Measurements from ENCODE around the gene TTC29.

TTC29 gene

GRCh38 chr4:146945556-146946374 is at the start of gene TTC29:
TTC29 (minus strand) TSS chr4:146945864; CDS start chr4:146939895, 5,969 bp downstream.
- DNase-seq (ENCODE audit: insufficient read length, low spot score) = peak; percentile 80

GRCh38 chr4:146981651-146982050 is 36.0 kb upstream of the TTC29 start:
- DNase-seq (ENCODE audit: insufficient read length, low spot score) = no peak
- FAIRE-seq = no peak

More at GRCh38 chr4:146945556-146946374, at the start of gene TTC29:
- no peak for FAIRE-seq

- FAIRE-seq = no peak
- DNase-seq (ENCODE audit: insufficient read length, low spot score) = no peak
Measured at GRCh38 chr4:146978641-146979040, 33.0 kb upstream of the TTC29 start.

DNA sequence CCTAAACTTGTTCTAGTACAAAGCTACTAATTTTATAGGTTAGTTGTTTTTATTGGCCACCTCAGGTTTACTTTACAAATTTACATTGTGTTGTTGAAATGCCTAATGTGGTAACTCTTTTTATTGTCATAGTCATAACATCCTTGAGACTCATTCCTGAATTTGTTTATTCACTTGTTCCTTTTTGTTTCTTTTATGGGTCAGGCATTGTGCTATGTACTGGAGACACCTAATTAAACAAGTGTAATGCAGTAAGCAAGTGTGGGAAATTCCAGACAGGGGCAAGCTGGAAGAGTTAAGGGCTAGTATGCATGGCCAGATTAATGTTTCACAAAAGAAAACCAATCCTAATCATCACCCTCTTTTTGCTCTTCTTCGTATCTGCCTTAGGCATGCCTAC is 30.5 kb upstream of the TTC29 start:
- no peak for FAIRE-seq
- no peak for DNase-seq (ENCODE audit: insufficient read length, low spot score)

GRCh38 chr4:146975527-146975926 is 29.9 kb upstream of the TTC29 start:
- FAIRE-seq = no peak

DNA sequence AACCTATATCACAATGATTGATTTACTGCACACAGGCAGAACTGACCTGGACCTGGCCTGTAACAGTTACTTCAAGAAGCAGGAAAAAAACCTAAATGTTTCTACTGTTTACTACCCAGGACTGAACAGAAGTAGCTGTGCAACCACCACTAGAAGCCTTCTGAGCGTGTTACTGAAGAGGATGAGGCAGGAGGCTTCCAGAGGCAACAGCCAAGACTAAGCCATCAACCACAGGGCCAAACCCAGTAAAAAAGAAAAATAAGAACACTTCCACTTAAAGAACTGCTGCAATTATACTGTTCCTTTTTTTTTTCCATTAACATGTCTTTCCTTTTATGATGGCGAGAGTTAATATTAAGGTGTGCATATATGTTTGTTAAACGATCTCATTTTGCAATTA is 29.4 kb upstream of the TTC29 start:
- DNase-seq (ENCODE audit: insufficient read length, low spot score) (no peak), FAIRE-seq (no peak)

More at GRCh38 chr4:146975527-146975926, 29.9 kb upstream of the TTC29 start:
- no peak for DNase-seq (ENCODE audit: insufficient read length, low spot score)

DNA sequence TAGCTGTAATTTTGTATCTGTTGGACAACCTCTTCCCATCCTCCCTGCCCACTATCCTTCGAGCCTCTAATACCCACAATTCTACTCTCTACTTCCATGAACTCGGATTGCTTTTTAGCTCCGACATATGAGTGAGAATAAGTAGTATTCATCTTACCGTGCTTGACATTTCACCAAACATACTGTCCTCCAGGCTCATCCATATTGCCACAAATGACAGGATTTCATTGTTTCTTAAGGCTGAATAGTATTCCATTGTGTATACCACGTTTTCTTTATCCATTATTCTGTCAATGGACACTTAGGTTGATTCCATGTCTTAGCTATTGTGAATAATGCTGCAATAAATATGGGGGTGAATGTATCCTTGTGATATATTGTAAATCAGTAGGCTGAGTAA is 26.4 kb upstream of the TTC29 start:
- no peak for DNase-seq (ENCODE audit: insufficient read length, low spot score)
- FAIRE-seq = no peak

- DNase-seq (ENCODE audit: insufficient read length, low spot score) (no peak), FAIRE-seq (no peak)
Measured at GRCh38 chr4:146969126-146969525, 23.5 kb upstream of the TTC29 start.

GRCh38 chr4:146960634-146961033 is 15.0 kb upstream of the TTC29 start:
- DNase-seq (ENCODE audit: insufficient read length, low spot score) (no peak), FAIRE-seq (no peak)

DNA sequence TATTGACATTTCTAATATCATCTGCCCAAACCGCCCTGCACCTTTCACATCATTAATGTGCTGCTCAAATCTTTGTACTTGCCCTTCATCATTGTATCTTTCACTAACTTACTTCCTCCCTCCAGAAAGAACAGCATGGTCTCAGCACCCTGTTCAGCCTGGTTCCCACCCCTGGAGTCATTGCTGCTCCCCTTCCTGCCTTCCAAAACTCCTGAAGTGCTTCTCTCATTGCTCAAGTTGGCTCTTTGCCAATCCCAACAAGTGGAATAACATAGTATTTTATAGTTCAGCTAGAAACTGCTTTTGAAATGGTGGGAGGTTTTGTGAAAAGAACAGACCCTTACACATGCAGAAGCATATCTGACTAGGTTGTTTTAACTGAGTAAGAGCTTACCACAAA is 14.0 kb upstream of the TTC29 start:
- no peak for FAIRE-seq

GRCh38 chr4:146957237-146957636 is 11.6 kb upstream of the TTC29 start:
- DNase-seq (ENCODE audit: insufficient read length, low spot score) = peak; percentile 29

More for the DNA sequence above, 14.0 kb upstream of the TTC29 start:
- DNase-seq (ENCODE audit: insufficient read length, low spot score) = no peak

DNA sequence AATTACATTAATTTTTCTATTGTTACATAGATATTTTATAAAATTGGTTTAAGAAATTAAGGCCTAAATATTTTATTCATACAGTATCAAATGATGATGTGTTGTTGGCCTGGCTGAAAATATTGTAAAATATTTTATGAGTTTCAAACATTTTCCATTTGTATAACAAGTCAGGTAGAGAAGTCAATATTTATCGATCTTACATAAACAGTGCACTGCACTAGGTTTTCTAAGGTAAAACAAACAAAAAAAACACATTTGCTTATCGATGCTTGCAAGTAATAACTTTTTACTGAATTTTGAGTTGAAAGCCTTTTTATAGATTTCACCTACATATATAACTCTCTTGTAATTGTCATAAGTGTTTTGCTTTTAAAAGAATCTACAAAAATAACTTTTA is 7.2 kb upstream of the TTC29 start:
- no peak for DNase-seq (ENCODE audit: insufficient read length, low spot score)
- no peak for FAIRE-seq

More at GRCh38 chr4:146957237-146957636, 11.6 kb upstream of the TTC29 start:
- FAIRE-seq = peak; percentile 69

DNA sequence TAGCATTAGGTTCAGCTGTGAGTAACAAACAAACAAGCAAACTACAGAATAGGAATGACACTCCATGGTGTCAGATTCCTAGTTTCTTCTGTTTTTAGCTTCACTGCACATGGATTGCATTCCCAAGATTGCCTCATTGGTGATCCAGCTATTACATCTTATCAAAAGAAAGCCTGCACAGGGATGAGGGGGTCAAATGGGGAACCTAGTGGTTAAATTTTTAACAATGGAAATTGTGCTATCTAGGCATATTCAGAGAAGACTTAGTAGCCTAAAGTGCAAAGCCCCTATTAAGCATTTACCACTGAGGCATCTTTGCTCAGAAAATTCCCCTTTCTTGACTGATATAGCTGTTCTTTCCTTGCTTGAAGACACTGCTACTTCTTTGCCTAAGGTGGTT is 3.9 kb upstream of the TTC29 start:
- no peak for FAIRE-seq
- DNase-seq (ENCODE audit: insufficient read length, low spot score) = no peak

DNA sequence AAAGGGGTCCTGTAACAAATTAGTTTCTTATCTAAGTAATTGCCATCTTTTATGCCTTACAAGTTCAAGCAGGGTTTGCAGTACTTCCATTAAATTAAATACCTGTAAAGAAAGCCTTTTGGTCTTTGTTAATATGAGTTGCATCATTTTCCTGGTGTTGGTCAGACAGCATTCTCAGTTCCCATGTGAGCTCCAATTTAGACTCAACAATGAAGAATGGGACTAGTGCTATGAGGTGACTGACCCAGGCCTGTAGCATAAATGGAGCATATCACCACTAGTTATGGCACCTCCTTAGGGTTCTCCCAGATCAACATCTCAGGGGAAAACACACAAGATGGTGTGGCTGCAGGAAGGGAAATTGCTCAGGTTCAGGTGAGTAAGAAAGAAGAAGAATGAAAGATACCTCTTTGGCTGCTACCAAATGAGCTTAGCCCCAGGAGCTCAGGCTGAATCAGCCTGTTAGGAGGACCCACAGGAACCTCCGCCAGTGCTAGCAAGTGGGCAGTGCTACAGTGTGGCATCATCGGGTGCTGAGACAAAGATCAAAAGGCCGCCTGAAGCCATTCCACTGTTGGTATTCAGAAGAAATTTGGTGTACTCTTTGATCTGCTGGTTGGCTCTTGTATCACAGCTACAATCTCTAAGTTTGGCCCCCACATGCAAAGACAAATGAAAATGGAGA is 1.8 kb downstream of the TTC29 start:
- DNase-seq (ENCODE audit: insufficient read length, low spot score) (no peak), FAIRE-seq (no peak)

GRCh38 chr4:146932116-146932515 is 13.5 kb downstream of the TTC29 start:
- no peak for DNase-seq (ENCODE audit: insufficient read length, low spot score)
- FAIRE-seq = no peak

- FAIRE-seq (no peak), DNase-seq (ENCODE audit: insufficient read length, low spot score) (no peak)
Measured at GRCh38 chr4:146930673-146931072, 15.0 kb downstream of the TTC29 start.

- FAIRE-seq (no peak), DNase-seq (ENCODE audit: insufficient read length, low spot score) (no peak)
Measured at GRCh38 chr4:146927695-146928094, 18.0 kb downstream of the TTC29 start.

GRCh38 chr4:146916479-146917076 is 29.1 kb downstream of the TTC29 start:
- DNase-seq (ENCODE audit: insufficient read length, low spot score) (no peak), FAIRE-seq (no peak)

GRCh38 chr4:146915132-146915531 is 30.5 kb downstream of the TTC29 start:
- FAIRE-seq (no peak), DNase-seq (ENCODE audit: insufficient read length, low spot score) (no peak)

DNA sequence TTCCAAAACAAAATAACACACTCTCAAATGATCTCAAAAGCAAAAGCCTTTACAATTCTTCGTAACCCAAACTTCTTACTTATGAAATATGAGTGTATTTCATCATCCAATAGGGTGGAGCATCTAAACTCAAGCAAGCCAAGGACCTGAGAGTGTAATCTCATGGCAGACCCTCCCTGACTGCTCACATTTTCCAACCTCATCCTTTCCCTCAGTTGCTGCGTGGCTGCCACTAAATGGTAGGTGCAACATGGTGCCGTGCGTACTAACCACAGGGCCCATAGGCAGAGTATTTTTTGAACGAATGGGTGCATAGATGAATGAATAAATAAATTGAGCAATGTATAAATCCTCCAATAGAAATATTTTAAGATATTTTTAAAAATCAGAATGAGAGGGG is 45.4 kb downstream of the TTC29 start:
- DNase-seq (ENCODE audit: insufficient read length, low spot score) (no peak), FAIRE-seq (no peak)

- DNase-seq (ENCODE audit: insufficient read length, low spot score) (no peak), FAIRE-seq (no peak)
Measured at GRCh38 chr4:146890301-146890700, 55.4 kb downstream of the TTC29 start.

DNA sequence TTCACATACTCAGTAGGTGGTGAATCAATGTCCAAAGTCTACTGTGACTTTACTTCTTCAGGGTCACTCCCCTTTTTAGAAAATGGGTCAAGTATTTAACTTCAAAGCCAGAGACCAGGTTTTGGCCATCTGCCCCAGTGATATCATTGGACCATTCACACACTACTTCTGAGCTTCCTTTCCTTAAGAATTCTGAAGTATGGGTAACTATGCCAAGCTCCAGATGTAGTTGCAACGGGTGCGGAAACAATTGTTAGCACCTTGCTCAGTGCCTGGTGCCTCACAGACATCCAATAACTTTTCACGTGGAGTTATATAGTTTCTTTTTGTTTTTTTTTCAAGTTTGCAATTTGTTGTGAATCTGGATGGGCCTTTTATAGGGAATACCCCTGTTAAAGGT is 62.6 kb downstream of the TTC29 start:
- DNase-seq (ENCODE audit: insufficient read length, low spot score) = no peak
- no peak for FAIRE-seq
